ENCODE data around the gene MYEOV. TPM values are rescaled to one million over a fixed set of nuclear protein-coding genes. Genes with fewer than 3 reads are reported as not detected.

Gene MYEOV
- total RNA-seq, 1 experiment from 2014 or later = 0.22 TPM

DNA sequence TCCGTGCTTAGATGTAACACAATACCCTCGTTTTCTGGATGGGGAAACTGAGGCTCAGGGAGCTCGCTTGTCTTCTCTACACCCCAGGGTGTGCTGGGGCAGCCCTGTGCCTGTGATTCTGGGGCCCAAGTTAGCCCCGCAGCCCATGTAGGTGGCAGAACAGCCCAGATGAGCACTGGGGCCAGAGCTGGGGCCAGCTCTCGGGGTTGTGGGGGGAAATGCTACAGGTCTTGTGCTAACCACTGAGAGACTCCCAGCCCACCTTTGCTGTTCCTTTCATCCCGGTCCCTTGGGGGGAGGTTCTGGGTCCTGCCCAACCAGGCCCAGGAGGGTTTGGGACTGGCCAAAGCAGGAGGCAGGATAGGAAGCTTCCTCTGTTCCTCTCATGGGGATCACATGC, 13.5 kb downstream of the MYEOV start:
- H4K8ac ChIP-seq (replicated peaks; ENCODE audit: insufficient read length, low read depth, low read length) = no peak overlapping the region
- H3K79me2 ChIP-seq (ENCODE audit: insufficient read depth, low read length) = no peaks in the 10 kb centered on the region
- no peak overlapping the region for H3K27ac ChIP-seq (ENCODE audit: insufficient read length, low read depth, low read length)
- H2BK15ac ChIP-seq (ENCODE audit: low read depth, low read length) = no peak overlapping the region
- no peak overlapping the region for H2AK5ac ChIP-seq (ENCODE audit: insufficient read length, low read length)
- no peak overlapping the region for H2BK12ac ChIP-seq (ENCODE audit: insufficient read length, low read depth, low read length)
- no peaks in the 10 kb centered on the region for H4K20me1 ChIP-seq (ENCODE audit: control insufficient read depth, insufficient read depth, insufficient read length)
- H2AFZ ChIP-seq (ENCODE audit: low read length) = no peak overlapping the region
- no peak overlapping the region for H3T11ph ChIP-seq (ENCODE audit: low read length)
- H4K5ac ChIP-seq (ENCODE audit: insufficient read length, low read depth, low read length) = no peak overlapping the region
- no peak overlapping the region for H3K56ac ChIP-seq (ENCODE audit: insufficient read length, low read depth, low read length)
- Mint-ChIP-seq H3K27ac (no peak overlapping the region), H3K36me3 (ENCODE audit: insufficient read depth in 1 of 3, low read depth in 3 of 3) (no peaks in the 10 kb centered on the region), H3K9me3 (no peaks in the 10 kb centered on the region), H3K4me3 (no peak overlapping the region), H3K27me3 (ENCODE audit: low read depth) (peaks cover 8% of the 10 kb centered on the region), H3K4me1 (peaks cover 3 to 12% of the 10 kb centered on the region in 2 experiments)
- no peak overlapping the region for H2BK120ac ChIP-seq (ENCODE audit: low read depth, low read length, poor library complexity, severe bottlenecking)
- H3K23ac ChIP-seq (ENCODE audit: insufficient read length, low read depth, low read length) = no peak overlapping the region
- no peak overlapping the region for H4K91ac ChIP-seq (ENCODE audit: insufficient read length, low read depth, low read length)
- H3K4me1 ChIP-seq (ENCODE audit: insufficient read depth, low read length) = no peaks in the 10 kb centered on the region
- H3K23me2 ChIP-seq (ENCODE audit: insufficient read length, low read depth, low read length, poor library complexity, severe bottlenecking) = no peaks in the 10 kb centered on the region
- H3K9me3 ChIP-seq (ENCODE audit: control insufficient read depth, low read depth, low read length) = no peaks in the 10 kb centered on the region
- no peaks in the 10 kb centered on the region for H3K79me1 ChIP-seq (ENCODE audit: insufficient read depth, low read depth, low read length, poor library complexity, severe bottlenecking)
- WGBS (ENCODE audit: extremely low coverage, insufficient read length, low lambda C conversion rate) = no CpG with 5 or more reads among the region's 6 CpGs
- no peak overlapping the region for H3K14ac ChIP-seq (ENCODE audit: insufficient read depth, low read length)
- no peak overlapping the region for H3K18ac ChIP-seq (ENCODE audit: insufficient read length, low read depth, low read length)
- H3K4me2 ChIP-seq (ENCODE audit: insufficient read depth, insufficient read length, low read length) = no peak overlapping the region
- H3K4ac ChIP-seq (ENCODE audit: low read depth, low read length) = no peak overlapping the region
- no peak for DNase-seq
- H2BK20ac ChIP-seq (ENCODE audit: low read depth, low read length, poor library complexity, severe bottlenecking) = no peak overlapping the region
- TF ChIP-seq, protein P1, sequence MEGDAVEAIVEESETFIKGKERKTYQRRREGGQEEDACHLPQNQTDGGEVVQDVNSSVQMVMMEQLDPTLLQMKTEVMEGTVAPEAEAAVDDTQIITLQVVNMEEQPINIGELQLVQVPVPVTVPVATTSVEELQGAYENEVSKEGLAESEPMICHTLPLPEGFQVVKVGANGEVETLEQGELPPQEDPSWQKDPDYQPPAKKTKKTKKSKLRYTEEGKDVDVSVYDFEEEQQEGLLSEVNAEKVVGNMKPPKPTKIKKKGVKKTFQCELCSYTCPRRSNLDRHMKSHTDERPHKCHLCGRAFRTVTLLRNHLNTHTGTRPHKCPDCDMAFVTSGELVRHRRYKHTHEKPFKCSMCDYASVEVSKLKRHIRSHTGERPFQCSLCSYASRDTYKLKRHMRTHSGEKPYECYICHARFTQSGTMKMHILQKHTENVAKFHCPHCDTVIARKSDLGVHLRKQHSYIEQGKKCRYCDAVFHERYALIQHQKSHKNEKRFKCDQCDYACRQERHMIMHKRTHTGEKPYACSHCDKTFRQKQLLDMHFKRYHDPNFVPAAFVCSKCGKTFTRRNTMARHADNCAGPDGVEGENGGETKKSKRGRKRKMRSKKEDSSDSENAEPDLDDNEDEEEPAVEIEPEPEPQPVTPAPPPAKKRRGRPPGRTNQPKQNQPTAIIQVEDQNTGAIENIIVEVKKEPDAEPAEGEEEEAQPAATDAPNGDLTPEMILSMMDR (conservative IDR thresholded peaks at IDR 0.05) = no peak
- no peak overlapping the region for H3K9ac ChIP-seq (ENCODE audit: extremely low read depth, insufficient read length, low read length)
- H3K27me3 ChIP-seq (ENCODE audit: insufficient read depth, low read length) = no peaks in the 10 kb centered on the region
- no peak overlapping the region for H2BK5ac ChIP-seq (ENCODE audit: insufficient read length, low read length)

Data from H9 (cell line).